NCI-H1105 treated with DMSO at 0.1 percent for 48 hours (cell line): ENCODE results near the gene COL6A2.

ENCODE experiments used
- DNase-seq: peaks from one replicate; lab custom pipeline; 2025; lab: John Stamatoyannopoulos, UW

COL6A2 gene

GRCh38 chr21:46114963-46115362, 17.1 kb downstream of the COL6A2 start:
- DNase-seq = no peak

DNA sequence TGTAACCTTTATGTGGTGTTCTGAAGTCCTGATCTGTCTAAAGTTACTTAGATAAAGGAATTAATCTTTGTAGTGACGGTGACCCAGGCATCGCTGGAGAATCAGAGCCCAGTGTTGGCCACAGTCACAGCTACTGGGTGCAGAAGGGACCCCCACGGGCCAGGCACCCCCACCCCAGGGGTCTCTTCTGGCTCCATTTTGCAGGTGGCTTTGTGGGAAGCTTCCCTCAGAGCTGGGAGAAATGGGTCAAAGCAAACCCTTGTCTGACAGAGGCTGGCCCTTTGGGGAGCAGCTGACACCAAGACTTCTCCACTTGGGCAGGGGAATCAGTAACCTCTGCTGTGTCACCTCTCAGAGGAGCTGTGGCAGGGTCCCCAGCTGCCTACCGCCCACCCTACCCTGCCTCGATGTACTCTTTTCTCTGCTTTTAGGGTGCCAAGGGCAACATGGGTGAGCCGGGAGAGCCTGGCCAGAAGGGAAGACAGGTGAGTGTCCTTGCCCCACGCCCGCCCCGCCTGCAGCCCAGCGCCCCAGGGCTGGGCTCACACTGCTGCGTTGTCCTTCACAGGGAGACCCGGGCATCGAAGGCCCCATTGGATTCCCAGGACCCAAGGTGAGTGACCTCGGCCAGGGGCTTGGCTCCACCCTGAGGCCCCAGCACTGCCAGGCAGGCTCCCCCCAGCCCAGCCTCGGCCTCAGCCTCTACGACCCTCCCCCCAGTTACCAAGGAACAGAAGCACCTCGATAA, 17.7 kb downstream of the COL6A2 start:
- DNase-seq = no peak

DNA sequence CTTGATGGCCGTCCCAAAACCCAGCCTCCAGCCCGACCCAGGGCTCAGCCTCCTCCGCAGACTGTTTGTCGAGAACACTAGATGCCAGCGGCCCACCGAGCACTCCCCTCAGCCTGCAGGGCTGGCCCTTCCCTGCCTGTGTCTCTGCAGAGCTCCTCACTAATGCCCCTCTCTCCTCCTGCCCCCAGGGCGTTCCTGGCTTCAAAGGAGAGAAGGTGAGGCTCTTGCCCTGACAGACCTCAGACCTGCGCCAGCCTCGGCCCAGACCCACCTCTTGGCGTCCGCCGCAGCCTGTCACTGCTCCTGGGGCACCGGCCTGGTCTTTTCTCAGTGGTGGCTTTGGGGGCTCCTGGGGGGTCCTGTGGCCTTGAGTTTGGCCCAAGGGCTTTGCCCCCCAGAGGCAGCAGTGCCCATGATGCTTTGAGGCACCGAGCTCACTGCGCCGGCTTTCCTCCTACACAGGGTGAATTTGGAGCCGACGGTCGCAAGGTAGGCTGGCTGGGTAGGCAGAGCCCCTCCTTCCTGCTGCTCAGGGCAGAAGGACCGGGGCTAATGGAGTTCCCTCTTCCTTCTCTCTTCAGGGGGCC, 18.4 kb downstream of the COL6A2 start:
- DNase-seq = no peak

DNA sequence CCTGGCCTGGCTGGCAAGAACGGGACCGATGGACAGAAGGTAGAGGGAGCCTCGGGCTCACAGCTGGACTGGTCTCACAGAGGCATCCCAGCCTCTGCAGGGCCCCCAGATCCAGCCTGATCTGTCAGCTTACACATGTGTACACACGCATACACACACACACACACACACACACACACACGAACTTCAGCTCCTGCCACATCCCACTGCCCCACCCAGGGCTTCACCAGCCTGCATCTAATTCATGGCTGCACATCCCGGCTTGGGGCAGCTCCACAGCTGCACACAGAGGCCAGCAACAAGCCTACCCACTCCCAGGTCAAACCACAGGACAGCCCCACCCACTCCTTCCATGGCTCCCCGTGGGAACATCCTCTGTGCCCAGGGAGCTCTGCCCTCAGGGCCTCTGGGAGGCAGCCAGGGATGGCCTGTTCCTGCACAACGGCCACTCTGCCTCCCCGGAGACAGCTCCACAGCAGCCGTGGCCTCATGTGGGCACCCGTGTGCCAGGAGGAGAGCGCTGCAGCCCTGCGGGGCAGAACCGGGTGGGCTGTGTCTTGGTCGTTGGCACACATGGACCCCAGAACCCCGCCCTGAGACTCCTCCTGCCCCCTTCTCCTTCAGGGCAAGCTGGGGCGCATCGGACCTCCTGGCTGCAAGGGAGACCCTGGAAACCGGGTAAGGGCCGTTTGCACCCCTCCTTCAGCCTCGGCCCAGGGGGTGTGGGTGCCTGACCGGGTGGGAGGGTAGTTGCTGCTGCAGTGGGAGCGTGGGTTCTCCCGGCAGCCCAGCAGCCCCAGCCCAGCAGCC, 19.1 kb downstream of the COL6A2 start:
- no peak for DNase-seq

DNA sequence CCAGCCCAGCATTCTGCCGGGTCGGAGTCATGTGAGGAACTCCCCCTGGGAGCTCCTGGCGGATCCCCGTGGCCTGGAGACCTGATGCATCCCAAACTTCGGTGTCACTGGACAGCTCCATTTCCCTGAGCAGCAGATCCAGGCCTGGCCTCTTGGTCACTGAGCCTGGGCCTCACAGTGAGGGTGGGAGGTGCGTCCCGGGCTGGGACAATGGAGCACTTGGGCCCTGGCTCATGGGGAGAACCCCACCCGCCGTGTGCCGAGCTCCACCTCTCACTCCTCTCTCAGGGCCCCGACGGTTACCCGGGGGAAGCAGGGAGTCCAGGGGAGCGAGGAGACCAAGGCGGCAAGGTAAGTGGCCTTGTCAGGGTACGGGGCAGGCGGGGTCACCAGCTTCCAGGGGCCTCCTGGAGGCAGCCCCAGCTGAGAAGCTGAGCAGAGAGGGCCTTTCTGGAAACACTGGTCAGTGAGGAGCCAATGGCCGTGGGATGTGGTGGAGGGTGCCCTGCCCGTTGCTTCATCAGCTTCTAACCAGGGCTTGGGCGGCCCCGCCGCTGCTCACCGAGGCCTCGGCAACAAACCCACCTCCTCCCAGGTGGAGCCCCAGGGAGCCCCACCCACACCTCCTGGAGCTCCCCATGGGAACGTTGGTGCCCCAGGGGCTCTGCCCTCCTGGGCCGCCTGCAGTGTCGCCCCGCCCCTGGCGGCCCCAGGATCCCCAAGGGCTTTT, 19.8 kb downstream of the COL6A2 start:
- no peak for DNase-seq

- DNase-seq = no peak
Measured at GRCh38 chr21:46118316-46119143, 20.6 kb downstream of the COL6A2 start.

- DNase-seq = no peak
Measured at GRCh38 chr21:46119144-46119636, 21.3 kb downstream of the COL6A2 start.

DNA sequence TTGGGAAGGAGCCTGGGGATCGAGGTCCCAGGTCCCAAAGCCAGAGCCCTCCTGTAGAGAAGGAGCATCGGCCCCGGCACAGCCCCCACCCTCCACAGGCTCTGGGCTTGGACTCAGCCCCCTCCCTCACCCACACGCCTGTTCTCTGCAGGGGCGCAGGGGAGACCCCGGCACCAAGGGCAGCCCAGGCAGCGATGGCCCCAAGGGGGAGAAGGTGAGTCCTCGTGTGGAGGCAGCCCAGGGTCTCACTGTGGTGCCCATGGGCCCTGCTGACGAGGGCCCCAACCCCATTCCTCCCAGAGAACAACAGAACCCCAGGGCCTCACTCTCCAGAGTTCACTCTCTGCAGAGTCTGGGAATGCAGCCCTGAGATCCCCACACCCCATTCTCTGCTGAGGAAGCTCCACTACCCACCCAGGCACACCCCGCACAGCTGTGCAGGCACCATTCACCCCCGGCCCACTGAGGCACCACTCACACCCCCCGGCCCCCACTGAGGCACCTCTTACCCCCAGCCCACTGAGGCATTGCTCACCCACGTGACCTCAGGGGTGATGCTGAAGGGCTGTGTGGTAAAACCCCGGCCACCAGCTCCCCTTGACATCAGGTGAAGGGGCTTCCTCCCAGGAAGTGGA, 21.8 kb downstream of the COL6A2 start:
- DNase-seq = no peak

GRCh38 chr21:46120301-46121285, 22.7 kb downstream of the COL6A2 start:
- no peak for DNase-seq

- DNase-seq = no peak
Measured at GRCh38 chr21:46121286-46122221, 23.6 kb downstream of the COL6A2 start.

- DNase-seq = no peak
Measured at GRCh38 chr21:46122237-46122671, 24.3 kb downstream of the COL6A2 start.

GRCh38 chr21:46122758-46123683, 25.1 kb downstream of the COL6A2 start:
- no peak for DNase-seq

DNA sequence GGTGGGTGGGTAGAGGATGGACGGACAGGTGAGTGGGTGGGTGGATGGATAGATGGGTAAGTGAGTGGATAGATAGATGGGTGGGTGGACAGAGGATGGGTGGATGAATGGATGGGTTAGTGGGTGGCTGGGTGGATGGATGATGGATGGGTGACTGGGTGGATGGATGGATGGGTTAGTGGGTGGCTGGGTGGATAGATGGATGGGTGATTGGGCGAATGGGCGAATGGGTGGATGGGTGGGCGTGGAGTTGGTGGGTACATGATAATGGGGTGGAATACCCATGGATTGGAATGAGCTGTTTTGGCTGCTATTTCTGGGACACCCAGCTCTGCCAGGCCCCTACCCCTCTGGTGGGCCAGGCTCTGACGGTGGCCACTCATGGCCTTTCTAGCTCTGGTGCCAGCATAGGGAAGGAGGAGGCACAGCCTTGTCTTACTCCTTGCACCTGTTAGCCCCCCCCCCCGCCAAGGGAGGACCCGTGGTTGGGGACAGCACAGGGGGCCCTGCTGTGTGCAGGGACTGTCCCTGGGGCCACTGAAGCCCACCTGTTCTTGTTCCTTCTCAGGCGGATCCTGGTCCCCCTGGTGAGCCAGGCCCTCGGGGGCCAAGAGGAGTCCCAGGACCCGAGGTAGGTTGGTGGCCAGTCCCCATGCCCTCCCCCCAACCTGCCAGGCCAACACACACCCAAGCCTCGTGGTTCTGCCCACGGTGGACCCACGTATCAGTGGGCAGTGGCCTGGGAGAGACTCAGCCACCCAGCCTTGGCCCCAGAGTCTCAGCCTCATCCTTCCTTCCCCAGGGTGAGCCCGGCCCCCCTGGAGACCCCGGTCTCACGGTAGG, 26.4 kb downstream of the COL6A2 start:
- DNase-seq = no peak

DNA sequence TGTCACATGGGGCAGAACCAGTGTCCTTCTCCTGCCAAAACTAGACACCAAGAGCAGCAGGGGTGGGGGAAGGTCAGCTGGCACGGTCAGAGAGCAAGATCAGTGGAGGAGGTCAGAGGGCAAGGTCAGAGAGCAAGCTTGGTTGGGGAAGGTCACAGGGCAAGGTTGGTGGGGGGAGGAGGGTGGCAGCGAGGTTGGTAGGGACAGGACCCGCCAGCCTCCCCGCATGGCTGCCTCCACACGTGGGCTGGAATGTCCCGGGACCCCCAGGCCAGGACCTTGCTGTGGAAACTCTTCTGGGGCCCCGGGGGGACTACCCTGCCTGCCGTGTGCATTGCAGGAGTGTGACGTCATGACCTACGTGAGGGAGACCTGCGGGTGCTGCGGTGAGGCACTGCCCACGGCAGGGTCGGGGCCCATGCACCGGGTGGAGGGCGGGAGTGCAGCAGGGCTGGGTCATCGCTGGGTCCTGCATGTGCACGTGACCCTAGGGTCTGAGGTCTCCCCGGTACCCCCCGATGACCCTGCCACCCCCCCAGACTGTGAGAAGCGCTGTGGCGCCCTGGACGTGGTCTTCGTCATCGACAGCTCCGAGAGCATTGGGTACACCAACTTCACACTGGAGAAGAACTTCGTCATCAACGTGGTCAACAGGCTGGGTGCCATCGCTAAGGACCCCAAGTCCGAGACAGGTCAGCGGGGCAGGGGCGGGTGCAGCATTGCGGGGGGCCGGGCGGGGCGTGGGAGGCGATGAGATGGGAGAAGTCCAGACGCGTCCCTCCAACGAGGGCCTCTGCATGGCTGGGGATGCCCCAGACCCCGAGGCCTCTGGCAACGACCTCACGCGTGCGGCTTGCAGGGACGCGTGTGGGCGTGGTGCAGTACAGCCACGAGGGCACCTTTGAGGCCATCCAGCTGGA, 27.3 kb downstream of the COL6A2 start:
- no peak for DNase-seq

DNA sequence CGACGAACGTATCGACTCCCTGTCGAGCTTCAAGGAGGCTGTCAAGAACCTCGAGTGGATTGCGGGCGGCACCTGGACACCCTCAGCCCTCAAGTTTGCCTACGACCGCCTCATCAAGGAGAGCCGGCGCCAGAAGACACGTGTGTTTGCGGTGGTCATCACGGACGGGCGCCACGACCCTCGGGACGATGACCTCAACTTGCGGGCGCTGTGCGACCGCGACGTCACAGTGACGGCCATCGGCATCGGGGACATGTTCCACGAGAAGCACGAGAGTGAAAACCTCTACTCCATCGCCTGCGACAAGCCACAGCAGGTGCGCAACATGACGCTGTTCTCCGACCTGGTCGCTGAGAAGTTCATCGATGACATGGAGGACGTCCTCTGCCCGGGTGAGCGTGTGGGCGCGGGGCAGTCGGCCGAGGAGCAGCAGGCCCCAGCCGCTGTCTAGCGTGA, 28.0 kb downstream of the COL6A2 start:
- DNase-seq = no peak
